HG03442 (cell line): ENCODE measurements around the gene PCDHA7.
"Not testable (repeated sequence)": the region's sequence is repeated elsewhere in the genome, so short reads cannot be mapped to it uniquely, and the experiment has no call there.

Experiments
- ATAC-seq: cut with Tn5 transposase; IDR thresholded peaks from one replicate; pipeline ENCODE4 v1.9.1; 2021; ENCODE audit warnings: mild to moderate bottlenecking, moderate library complexity; ENCODE audit not compliant: unreplicated experiment

The PCDHA7 gene

GRCh38 chr5:140862441-140863295 lies 28.6 kb downstream of the PCDHA7 start:
- no peak for ATAC-seq

- no peak for ATAC-seq
Measured at GRCh38 chr5:140868721-140869554, 34.9 kb downstream of the PCDHA7 start, which contains the start of gene PCDHA11. Gene PCDHA11 (plus strand): TSS chr5:140868957. CDS start chr5:140869104, 147 bp downstream.

GRCh38 chr5:140869555-140869886 lies 35.5 kb downstream of the PCDHA7 start:
- no peak for ATAC-seq

GRCh38 chr5:140870221-140871201 lies 36.4 kb downstream of the PCDHA7 start:
- ATAC-seq, result no peak

- ATAC-seq, result no peak
Measured at GRCh38 chr5:140875085-140876065, 41.3 kb downstream of the PCDHA7 start, which contains the start of gene PCDHA12. Gene PCDHA12 (plus strand): TSS chr5:140875308. CDS start chr5:140875473, 165 bp downstream.

GRCh38 chr5:140876541-140877261 lies 42.6 kb downstream of the PCDHA7 start:
- ATAC-seq, result not testable (repeated sequence)

GRCh38 chr5:140877262-140877581 lies 43.2 kb downstream of the PCDHA7 start:
- no peak for ATAC-seq

- ATAC-seq, result no peak
Measured at GRCh38 chr5:140881889-140882590, 48.0 kb downstream of the PCDHA7 start, which contains the start of gene PCDHA13. Gene PCDHA13 (plus strand): TSS chr5:140882124. CDS start chr5:140882269, 145 bp downstream.

GRCh38 chr5:140882591-140882899 lies 48.5 kb downstream of the PCDHA7 start:
- ATAC-seq, result no peak

- ATAC-seq, result no peak
Measured at GRCh38 chr5:140883373-140883772, 49.3 kb downstream of the PCDHA7 start.

- no peak for ATAC-seq
Measured at GRCh38 chr5:140883927-140884697, 50.0 kb downstream of the PCDHA7 start.
